Stimulated activated effector memory CD8-positive, alpha-beta T cell treated with anti-CD3 and anti-CD28 coated beads, Interleukin-12 subunit alpha, Interleukin-12 subunit beta, amount 100 ng/mL, for 72 hours (primary cell): Measurements from ENCODE around the gene TMEM131L.
"Not testable (repeated sequence)": the region's sequence is repeated elsewhere in the genome, so short reads cannot be mapped to it uniquely, and the experiment has no call there.

Experiments
- ATAC-seq: fragments of 150-1000 bp; cut with Tn5 transposase; 2 replicates; pipeline ENCODE4 v1.10.0; 2021
- DNase-seq, 2 donors: peaks; one replicate each; pipeline ENCODE4 v3.0.0; 2021 to 2022; ENCODE audit warnings: low spot score in 2 of 2
- H3K27ac Mint-ChIP-seq: one replicate; pipeline ENCODE4 v1.8.0; 2022; ENCODE audit warnings: mild to moderate bottlenecking, mixed read lengths
- H3K36me3 Mint-ChIP-seq: one replicate; pipeline ENCODE4 v1.8.0; 2022; ENCODE audit warnings: mild to moderate bottlenecking, mixed read lengths
- H3K4me1 Mint-ChIP-seq: one replicate; pipeline ENCODE4 v1.8.0; 2022; ENCODE audit warnings: mixed read lengths
- H3K4me3 Mint-ChIP-seq: one replicate; pipeline ENCODE4 v1.8.0; 2022; ENCODE audit warnings: mild to moderate bottlenecking, mixed read lengths
- H3K9me3 Mint-ChIP-seq: one replicate; pipeline ENCODE4 v1.8.0; 2022; ENCODE audit warnings: mixed read lengths

TMEM131L gene

DNA sequence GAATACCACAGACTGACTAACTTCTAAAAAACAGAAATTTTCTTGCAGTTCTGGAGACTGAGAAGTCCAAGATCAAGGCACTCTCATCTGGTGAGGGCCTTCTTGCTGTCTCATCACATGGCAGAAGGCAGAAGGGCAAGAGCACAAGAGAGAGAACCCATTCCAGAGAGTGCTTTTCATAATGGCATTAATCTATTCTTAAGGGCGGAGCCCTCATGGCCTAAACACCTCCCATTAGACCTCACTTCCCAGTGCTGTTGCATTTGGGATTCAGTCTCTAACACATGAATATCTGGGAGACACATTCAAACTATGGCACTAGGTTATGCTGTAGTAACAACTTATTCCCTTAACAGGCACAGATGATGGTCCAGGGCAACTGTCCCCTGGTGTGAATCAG lies 180.8 kb downstream of the TMEM131L start:
- no peak for DNase-seq
- Mint-ChIP-seq H3K27ac (no peak overlapping the region), H3K9me3 (peaks cover 4% of the 10 kb centered on the region), H3K4me1 (peaks cover 18% of the 10 kb centered on the region), H3K36me3 (no peaks in the 10 kb centered on the region), H3K4me3 (no peak overlapping the region)
- no peak for ATAC-seq

DNA sequence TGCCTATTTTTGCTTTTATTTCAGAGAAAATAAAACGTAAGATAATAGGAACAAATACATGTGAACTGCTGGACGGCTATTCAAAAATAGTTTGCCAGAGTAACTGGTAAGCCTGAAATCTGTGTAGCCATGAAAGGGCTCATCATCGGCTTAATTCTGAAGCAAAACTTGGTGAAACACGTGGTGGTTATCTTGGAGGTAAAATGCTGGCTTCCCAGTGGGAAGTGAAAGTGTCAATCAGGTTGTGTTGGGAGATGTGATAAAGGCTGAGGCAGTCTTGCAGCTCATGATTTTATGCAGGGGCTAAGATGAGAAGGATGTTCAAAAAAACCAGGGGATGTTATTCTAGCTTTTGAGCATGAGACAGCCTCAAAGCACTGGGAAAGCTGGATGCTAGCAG lies 181.8 kb downstream of the TMEM131L start:
- Mint-ChIP-seq H3K4me3 (no peak overlapping the region), H3K36me3 (no peaks in the 10 kb centered on the region), H3K4me1 (peaks cover 21% of the 10 kb centered on the region), H3K27ac (peak overlapping the region; percentile 76), H3K9me3 (peaks cover 4% of the 10 kb centered on the region)
- ATAC-seq (no peak), DNase-seq (peak in 1 of 2 donors; percentile 22)

- no peak overlapping the region for H3K4me3 Mint-ChIP-seq
- ATAC-seq, result peak; percentile 70
- no peak for DNase-seq
- H3K36me3 Mint-ChIP-seq, result no peaks in the 10 kb centered on the region
- H3K4me1 Mint-ChIP-seq, result peaks cover 21% of the 10 kb centered on the region
- no peak overlapping the region for H3K27ac Mint-ChIP-seq
- peaks cover 4% of the 10 kb centered on the region for H3K9me3 Mint-ChIP-seq
These were observed 183.4 kb downstream of the TMEM131L start for GRCh38 chr4:153649572-153649991.

GRCh38 chr4:153651116-153651515 lies 185.0 kb downstream of the TMEM131L start:
- peak overlapping the region; percentile 6 for H3K4me3 Mint-ChIP-seq
- no peaks in the 10 kb centered on the region for H3K36me3 Mint-ChIP-seq
- peak in 1 of 2 donors; percentile 44 for DNase-seq
- H3K4me1 Mint-ChIP-seq, result peaks cover 27% of the 10 kb centered on the region
- peak; percentile 27 for ATAC-seq
- no peaks in the 10 kb centered on the region for H3K9me3 Mint-ChIP-seq
- peak overlapping the region; percentile 87 for H3K27ac Mint-ChIP-seq

DNA sequence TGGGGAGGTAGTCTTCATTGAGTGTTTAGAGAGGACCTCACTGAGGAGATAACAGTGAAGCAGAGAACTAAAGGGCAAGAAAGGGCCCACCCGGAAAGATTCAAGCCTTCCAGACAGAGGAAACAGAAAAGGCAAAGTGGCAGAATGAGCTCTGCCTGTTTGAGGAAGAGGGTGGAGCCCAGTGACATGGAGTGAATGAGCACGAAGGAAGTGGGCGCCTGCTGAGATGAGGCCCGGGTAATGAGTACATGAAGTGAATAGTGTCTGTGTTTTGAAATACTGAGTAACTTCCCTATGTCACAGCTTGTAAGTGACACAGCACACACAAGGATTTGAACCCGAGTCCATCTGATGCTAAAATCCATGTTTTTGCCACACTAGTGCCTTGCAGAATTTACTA lies 185.4 kb downstream of the TMEM131L start:
- peak; percentile 93 for ATAC-seq
- H3K36me3 Mint-ChIP-seq, result no peaks in the 10 kb centered on the region
- peak overlapping the region; percentile 87 for H3K27ac Mint-ChIP-seq
- peak overlapping the region; percentile 6 for H3K4me3 Mint-ChIP-seq
- no peaks in the 10 kb centered on the region for H3K9me3 Mint-ChIP-seq
- peaks cover 27% of the 10 kb centered on the region for H3K4me1 Mint-ChIP-seq
- no peak for DNase-seq

DNA sequence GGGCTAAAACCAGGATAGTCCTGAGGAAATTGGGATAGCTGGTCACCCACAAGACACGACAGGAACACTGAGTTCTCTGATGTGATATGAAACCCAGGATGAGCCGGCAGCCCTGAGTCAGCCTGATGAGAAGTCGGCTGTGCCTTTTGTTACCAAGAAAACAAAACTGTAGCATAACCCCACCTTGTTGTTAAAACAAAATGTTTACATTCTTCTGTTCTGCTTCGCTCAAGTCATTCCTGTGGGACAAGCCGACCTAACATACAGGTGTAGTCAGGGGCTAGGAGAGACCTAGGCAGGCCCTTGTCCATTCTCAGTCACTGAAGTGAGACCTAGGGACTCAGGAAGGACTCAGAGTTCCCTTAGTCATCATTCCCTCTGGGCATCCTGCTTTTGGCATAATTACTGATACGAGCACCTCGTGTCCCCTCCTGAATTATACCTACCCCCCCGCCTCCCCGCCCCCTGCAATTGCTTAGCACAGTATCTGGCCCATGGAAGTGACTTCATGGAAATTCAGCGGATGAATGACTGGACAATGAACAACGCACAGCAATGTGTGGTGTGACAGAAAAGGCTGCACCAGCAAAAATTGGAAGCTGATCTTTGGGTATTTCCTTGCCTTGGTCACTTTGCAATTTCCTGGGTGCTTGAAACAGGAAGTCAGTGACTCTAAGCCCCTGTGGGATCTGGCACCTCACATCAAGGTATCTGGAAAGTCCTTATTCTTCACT lies 186.1 kb downstream of the TMEM131L start:
- DNase-seq, result peak in 1 of 2 donors; percentile 47
- ATAC-seq, result peak; percentile 53
- H3K4me3 Mint-ChIP-seq, result peak overlapping the region; percentile 6
- H3K36me3 Mint-ChIP-seq, result no peaks in the 10 kb centered on the region
- no peaks in the 10 kb centered on the region for H3K9me3 Mint-ChIP-seq
- peak overlapping the region; percentile 87 for H3K27ac Mint-ChIP-seq
- peaks cover 27% of the 10 kb centered on the region for H3K4me1 Mint-ChIP-seq

GRCh38 chr4:153655002-153655541 lies 188.9 kb downstream of the TMEM131L start:
- H3K9me3 Mint-ChIP-seq, result no peaks in the 10 kb centered on the region
- no peak for ATAC-seq
- H3K36me3 Mint-ChIP-seq, result no peaks in the 10 kb centered on the region
- H3K4me3 Mint-ChIP-seq, result no peak overlapping the region
- no peak for DNase-seq
- H3K4me1 Mint-ChIP-seq, result peaks cover 25% of the 10 kb centered on the region
- no peak overlapping the region for H3K27ac Mint-ChIP-seq

GRCh38 chr4:153655928-153656327 lies 189.8 kb downstream of the TMEM131L start:
- Mint-ChIP-seq H3K9me3 (no peaks in the 10 kb centered on the region), H3K4me3 (no peak overlapping the region), H3K4me1 (peaks cover 19% of the 10 kb centered on the region), H3K27ac (no peak overlapping the region), H3K36me3 (no peaks in the 10 kb centered on the region)
- ATAC-seq, result no peak
- DNase-seq, result no peak

DNA sequence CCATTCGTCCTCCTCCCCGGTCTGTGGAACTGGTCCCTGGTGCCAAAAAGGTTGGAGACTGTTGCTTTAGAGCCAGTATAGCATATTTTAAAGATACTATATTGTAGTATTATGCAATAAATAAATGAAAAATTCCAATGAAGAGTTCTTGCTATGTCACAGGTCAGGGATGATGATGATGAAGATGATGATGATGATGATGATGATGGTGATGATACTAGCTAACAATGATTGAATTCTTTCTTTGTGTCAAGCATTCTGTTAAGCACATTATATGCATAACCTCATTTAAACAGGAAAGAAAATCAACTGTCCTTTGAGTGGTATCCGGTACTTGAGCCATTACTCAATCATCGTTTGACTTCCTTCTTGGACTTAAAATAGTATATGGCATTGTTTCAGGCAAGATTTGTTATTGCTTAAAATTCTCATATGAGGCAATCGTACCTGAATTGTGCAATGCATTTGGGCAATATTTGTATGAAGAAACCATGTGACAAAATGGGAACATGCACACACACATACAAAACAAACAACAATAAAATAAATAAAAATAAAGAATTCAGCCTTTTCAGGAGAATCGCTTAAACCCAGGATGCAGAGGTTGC lies 195.2 kb downstream of the TMEM131L start:
- Mint-ChIP-seq H3K9me3 (peaks cover 8% of the 10 kb centered on the region), H3K27ac (no peak overlapping the region), H3K36me3 (no peaks in the 10 kb centered on the region), H3K4me1 (no peaks in the 10 kb centered on the region), H3K4me3 (no peak overlapping the region)
- no peak for DNase-seq
- ATAC-seq, result no peak

- no peak for DNase-seq
- H3K4me3 Mint-ChIP-seq, result no peak overlapping the region
- no peak for ATAC-seq
- peaks cover 8% of the 10 kb centered on the region for H3K9me3 Mint-ChIP-seq
- H3K4me1 Mint-ChIP-seq, result no peaks in the 10 kb centered on the region
- no peak overlapping the region for H3K27ac Mint-ChIP-seq
- no peaks in the 10 kb centered on the region for H3K36me3 Mint-ChIP-seq
These were observed 195.7 kb downstream of the TMEM131L start for GRCh38 chr4:153661908-153662307.

- Mint-ChIP-seq H3K4me3 (no peak overlapping the region), H3K9me3 (peaks cover 8% of the 10 kb centered on the region), H3K27ac (no peak overlapping the region), H3K36me3 (no peaks in the 10 kb centered on the region), H3K4me1 (no peaks in the 10 kb centered on the region)
- no peak for DNase-seq
- no peak for ATAC-seq
These were observed 197.5 kb downstream of the TMEM131L start for GRCh38 chr4:153663667-153664066.

DNA sequence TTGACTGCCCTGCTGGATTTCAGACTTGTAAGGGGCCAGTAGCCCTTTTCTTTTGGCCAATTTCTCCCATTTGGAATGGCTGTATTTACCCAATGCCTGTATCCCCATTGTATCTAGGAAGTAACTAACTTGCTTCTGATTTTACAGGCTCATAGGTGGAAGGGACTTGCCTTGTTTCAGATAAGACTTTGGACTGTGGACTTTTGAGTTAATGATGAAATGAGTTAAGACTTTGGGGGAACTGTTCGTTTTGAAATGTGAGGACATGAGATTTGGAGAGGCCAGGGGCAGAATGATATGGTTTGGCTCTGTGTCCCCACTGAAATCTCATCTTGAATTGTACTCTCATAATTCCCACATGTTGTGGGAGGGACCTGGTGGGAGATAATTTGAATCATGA lies 200.3 kb downstream of the TMEM131L start:
- H3K4me3 Mint-ChIP-seq, H3K9me3 Mint-ChIP-seq, H3K4me1 Mint-ChIP-seq, H3K27ac Mint-ChIP-seq, H3K36me3 Mint-ChIP-seq, DNase-seq, ATAC-seq: not testable (repeated sequence)

- Mint-ChIP-seq H3K9me3 (no peaks in the 10 kb centered on the region), H3K27ac (no peak overlapping the region), H3K4me3 (no peak overlapping the region), H3K36me3 (no peaks in the 10 kb centered on the region), H3K4me1 (no peaks in the 10 kb centered on the region)
- DNase-seq, result no peak
- ATAC-seq, result no peak
These were observed 202.5 kb downstream of the TMEM131L start for GRCh38 chr4:153668647-153669046.

DNA sequence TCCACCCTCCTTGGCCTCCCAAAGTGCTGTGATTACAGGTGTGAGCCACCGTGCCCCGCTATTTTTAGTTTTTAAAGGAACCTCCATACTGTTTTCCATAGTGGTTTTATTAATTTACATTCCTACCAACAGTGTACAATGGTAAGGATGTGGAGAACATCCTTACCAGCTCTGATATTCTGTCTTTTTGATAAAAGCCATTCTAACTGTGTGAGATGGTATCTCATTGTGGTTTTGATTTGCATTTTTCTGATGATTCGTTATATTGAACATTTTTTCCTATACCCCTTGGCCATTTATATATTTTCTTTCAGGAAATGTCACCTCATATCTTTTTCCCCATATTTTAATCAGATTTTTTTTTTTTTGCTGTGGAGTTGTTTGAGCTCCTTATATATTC lies 203.7 kb downstream of the TMEM131L start:
- H3K9me3 Mint-ChIP-seq, result peaks cover 5% of the 10 kb centered on the region
- ATAC-seq, result no peak
- no peaks in the 10 kb centered on the region for H3K4me1 Mint-ChIP-seq
- no peak overlapping the region for H3K4me3 Mint-ChIP-seq
- H3K36me3 Mint-ChIP-seq, result no peaks in the 10 kb centered on the region
- DNase-seq, result no peak
- no peak overlapping the region for H3K27ac Mint-ChIP-seq

DNA sequence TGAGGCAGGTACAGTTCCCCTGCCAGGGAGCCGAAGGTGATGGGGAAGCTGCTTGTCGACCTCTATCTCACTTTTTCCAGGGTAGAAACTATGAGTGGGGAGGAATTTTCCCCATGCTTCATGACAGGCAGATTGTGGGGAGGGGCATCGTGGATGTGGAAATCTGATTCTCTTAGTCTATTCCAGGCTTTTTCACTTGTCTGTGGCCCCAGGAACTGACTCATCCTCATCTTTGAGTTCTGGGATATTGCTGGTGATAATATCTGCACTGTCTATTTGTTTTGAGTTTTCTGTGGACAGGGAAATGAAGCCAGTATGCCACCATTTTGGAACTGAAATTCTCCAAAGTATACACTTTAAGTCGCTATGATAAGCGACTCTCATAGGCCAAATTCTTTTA lies 210.3 kb downstream of the TMEM131L start:
- no peak for DNase-seq
- Mint-ChIP-seq H3K36me3 (no peaks in the 10 kb centered on the region), H3K9me3 (peaks cover 15% of the 10 kb centered on the region), H3K27ac (no peak overlapping the region), H3K4me3 (no peak overlapping the region), H3K4me1 (no peaks in the 10 kb centered on the region)
- ATAC-seq, result no peak

DNA sequence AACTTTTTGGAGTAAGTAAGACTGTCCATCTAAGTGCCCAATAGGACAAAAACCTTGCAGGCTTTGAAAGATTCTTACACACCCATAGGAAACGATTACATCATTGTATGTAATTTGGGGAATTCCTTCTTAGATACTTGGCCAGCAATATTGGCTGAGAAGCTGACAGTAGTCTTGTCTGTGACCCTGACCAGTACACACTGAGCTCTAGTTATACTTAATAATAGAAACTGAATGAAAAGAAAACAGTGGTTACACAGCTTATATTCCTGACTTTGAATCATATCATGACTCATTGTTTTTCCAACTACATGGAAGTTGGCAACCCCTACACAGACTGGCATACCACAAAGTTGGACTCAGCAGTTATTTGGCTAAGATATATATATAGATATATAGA lies 210.8 kb downstream of the TMEM131L start:
- peaks cover 15% of the 10 kb centered on the region for H3K9me3 Mint-ChIP-seq
- H3K36me3 Mint-ChIP-seq, result no peaks in the 10 kb centered on the region
- DNase-seq (no peak), ATAC-seq (no peak)
- H3K27ac Mint-ChIP-seq, result no peak overlapping the region
- no peak overlapping the region for H3K4me3 Mint-ChIP-seq
- H3K4me1 Mint-ChIP-seq, result no peaks in the 10 kb centered on the region
